Measurements from ENCODE around the gene TAF12.

GRCh38 chr1:28675924-28676257 is 33.0 kb upstream of the TAF12 start:
- no peak for TF ChIP-seq CTCF (IDR thresholded peaks at IDR 0.05)
- no peak for TF ChIP-seq POLR2A (IDR thresholded peaks at IDR 0.05)
